HG03280 (cell line): ENCODE data around the gene ECHS1.
"Not testable (repeated sequence)": the region's sequence is repeated elsewhere in the genome, so short reads cannot be mapped to it uniquely, and the experiment has no call there.

Experiments
- ATAC-seq: cut with Tn5 transposase; IDR thresholded peaks from one replicate; pipeline ENCODE4 v1.9.1; 2021; ENCODE audit warnings: mild to moderate bottlenecking, moderate library complexity; ENCODE audit not compliant: unreplicated experiment

ECHS1 gene

DNA sequence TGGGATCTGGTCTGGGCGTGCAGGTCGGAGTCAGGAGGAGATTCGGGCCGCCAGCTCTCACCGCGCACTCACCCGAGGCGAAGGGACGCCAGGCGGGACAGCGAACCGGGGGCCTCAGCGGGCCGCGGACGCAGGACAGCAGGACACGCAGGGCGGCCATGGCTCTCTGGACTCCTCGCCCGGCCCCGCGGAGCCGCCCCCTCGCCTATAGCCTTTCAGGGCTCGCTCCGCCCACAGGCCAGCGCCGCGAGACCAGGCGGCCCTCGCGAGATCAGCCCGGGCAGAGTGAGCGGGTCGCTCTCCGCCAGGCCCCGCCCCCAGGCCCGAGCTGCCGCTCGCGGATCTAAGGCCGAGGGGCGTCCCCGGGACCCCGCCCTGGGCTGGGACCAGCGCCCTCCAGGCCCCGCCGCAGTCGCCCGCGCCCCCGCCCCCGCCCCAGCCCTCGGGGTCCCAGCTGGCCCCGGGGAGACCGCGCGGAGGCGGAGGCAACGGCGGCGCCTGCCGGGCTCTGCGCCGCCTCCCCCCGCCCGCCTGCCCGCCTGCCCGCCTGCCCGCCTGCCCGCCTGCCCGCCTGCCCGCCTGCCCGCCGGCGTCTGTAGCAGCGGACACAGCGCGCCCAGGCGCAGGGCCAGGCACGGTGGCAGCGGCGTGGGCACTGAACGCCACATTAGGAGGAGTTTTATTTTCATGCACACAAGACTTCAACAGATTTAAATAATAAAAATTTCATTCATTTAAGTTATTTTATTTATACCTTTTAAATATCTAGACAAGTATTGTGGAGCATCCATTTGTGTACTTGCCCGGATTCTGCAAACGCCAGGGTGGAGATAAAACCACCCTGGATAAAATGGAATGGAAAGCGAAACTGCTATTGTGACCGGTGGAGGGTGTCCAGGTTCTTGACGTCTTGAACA is at the start of gene ECHS1:
ECHS1 (minus strand) TSS at position 181 of the 917 bp plus-strand sequence; CDS start at position 160, 21 bp downstream.
- peak; percentile 97 for ATAC-seq

DNA sequence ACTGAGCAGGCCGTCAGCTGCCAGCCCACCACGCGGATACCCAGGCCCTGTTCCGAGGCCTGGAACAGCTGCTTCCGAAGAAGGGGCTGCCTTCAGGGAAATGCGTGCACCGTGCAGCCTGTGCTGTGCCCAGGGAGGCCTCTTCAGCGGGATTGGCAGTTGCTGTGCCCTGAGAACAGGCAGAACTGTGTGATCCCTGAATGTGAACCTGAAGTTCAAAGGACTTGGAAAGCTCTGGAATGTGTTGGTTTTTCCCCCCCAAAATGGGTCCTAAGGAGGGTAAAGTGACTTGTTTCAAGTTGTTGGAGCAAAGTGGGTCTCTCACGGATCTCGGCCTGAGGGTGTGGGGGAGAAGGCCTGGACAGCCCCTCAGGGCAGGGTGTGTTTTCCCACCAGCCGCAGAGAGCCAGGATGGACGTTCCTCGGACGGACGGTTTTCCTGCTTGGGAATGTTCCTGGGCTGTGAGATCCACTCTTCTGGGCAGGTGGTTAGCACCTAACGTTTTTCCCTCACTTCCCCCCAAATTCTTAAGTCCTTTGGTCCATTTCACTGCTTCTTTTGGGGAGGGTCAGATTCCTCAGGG is 49.2 kb upstream of the ECHS1 start:
- no peak for ATAC-seq

DNA sequence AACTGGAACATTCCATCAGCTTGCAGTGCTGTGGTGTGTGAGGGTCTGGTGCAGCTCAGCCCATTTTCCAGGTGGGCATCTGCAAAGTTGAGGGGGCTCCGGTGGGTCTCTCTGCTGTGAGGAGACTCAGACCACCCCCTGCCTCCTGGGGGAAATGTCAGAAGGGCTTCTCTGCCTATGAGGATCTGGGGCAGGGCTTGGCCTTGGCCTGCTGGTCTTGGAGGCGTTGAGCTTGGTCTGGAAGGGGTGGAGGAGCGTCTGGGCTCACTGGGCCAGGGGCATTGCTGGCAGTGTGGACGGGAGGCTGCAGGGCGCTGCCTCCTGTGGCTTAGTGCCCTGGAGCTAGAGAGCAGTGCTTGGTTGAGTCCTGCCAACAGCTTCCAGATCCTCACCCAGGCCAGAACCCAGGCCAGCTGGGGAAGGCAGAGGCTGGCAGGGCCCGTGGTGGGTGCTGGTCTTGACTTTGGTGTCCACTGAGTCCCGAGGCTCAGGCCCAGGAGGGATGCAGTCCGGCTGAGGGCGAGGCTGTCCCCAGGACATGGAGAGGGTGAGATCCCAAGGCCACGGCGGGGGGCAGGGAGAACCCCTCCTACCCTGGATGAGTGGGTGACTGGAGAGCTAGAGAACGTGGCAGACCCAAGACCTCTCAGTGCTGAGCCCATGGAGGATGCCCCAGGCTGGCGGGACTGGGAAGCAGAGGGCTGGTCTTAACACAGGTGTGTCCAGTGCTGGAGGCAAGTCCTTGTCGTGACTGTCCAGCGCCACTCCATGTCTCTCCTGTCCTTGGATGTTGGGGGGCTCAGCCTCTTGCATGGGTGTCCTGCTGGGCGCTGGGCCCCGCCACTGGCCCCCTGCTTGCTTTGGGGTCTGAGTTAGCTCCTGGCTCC is 48.4 kb upstream of the ECHS1 start:
- no peak for ATAC-seq

DNA sequence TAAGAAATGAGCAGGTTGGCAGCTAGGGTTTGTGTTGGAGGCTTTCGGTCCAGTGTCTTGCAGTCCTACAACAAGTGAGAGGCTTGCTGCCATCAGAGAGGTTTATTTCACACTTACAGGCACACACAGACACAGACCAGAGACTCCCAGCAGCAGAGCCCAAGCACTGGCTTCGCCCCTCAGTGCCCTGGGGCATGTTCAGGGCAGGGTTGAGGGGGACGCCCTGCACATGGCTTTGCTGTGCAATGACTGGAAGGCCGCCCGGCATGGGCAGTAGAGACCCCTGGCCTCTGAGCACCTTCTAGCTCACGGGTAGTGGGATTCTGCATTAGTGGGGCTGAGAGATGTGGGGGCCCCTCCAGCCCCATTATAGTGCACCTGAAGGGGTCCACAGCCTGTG is 47.4 kb upstream of the ECHS1 start:
- no peak for ATAC-seq

DNA sequence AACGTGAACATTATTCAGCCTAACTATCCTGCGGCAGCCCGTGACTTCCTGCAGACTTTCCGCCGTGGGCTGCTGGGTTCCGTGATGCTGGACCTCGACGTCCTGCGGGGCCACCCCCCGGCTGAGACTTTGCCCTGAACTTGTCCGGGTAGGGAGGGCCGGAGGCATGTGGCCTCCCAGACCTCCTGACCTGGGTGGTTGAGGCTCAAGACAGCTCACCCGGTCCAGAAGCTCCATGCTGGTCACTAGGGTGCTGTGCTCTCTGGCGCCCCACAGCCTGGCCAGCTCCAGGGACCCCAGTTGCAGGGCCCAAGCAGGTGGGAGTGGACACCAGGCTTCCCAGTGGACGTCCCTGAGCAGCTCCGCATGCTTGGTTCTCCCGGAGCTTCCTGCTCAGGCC is 46.9 kb upstream of the ECHS1 start:
- ATAC-seq, result no peak

DNA sequence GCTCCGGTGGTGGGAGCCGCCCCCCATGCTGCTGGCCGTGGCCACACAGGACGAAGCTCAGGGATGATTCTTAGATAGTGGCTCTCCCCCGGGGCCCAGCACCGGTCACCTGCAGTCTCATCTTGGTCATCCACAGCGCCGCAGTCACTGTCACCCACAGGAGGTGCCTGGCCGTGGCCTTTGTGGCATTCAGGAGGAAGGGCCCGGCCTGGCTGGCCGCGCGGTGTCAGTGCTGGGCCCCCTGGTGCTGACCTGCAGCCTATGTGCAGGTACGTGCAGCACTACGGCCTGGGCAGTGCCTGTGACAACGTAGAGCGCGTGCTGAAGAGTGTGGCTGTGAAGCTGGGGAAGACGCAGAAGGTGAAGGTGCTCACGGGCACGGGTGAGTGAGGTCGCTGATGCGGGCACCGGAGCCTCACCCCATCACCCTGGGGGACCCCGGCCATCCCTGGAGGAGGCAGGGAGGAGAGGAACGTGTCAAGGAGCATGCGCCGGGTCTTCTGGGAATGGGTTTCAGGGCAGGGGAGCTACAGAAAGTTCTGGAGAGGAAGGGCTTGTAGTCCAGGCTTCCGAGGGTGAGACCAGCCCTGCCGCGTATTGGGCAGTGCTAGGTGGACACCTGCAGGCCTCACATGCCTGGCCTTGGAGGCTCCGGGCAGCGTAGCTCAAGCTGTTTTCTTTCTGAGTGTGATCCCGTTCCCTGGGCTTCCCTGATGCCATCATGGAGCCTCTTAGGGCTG is 46.2 kb upstream of the ECHS1 start:
- ATAC-seq, result no peak

DNA sequence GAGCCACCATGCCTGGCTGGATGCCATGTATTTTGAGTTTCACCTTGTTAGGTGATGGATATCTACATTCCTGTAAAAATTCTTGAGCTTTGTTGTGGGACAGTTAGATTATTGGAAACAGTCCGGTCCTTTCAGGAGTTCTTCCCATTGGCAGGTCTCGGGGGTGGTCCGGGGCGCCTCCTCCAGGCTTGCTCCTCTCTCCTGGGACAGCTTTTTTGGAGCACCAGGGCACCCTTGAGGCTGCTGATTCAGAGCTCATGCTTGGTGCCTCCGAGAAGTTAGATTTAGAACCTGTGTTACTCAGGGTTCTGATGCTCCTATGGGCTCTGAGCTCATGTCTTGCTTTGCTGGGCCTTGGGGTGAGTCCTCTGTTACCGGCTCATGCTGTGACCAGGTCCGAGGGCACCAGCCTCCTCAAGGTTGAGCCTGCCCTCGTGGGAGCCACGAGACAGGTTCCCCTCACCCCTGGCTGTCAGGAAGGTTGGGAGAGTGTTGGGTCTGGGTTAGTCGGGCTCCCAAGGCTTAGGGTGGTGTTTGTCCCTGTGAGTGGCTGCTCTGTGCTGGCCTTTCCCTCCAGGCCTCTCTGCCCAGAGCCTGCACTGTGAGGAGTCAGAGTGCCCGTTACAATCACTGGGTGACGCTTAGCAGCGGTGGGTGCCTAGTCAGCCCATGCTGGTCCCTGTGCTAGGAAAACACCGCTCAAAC is 45.3 kb upstream of the ECHS1 start:
- ATAC-seq, result no peak

DNA sequence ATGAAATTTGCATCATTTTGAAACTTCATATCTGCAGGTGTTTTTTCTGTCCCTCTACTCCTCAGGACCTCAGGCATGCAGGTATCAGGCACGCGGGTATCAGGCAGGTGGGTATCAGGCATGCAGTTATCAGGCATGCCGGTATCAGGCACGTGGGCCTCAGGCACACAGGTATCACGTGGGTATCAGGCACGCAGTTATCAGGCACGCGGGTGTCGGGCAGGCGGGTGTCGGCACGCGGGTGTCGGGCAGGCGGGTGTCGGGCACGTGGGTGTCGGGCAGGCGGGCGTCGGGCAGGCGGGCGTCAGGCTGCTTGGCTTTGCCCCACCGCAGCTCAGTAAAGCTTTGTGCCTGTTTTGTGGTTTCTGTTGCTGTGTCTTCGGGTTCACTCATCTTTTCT is 42.6 kb upstream of the ECHS1 start:
- ATAC-seq, result no peak

DNA sequence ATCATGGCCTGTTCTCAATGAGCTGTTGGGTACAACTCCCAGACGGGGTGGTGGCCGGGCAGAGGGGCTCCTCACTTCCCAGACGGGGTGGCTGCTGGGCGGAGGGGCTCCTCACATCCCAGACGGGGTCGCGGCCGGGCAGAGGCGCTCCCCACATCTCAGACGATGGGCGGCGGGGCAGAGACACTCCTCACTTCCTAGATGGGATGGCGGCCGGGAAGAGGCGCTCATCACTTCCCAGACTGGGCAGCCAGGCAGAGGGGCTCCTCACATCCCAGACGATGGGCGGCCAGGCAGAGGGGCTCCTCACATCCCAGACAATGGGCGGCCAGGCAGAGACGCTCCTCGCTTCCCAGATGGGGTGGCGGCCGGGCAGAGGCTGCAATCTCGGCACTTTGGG is 41.2 kb upstream of the ECHS1 start:
- not testable (repeated sequence) for ATAC-seq

DNA sequence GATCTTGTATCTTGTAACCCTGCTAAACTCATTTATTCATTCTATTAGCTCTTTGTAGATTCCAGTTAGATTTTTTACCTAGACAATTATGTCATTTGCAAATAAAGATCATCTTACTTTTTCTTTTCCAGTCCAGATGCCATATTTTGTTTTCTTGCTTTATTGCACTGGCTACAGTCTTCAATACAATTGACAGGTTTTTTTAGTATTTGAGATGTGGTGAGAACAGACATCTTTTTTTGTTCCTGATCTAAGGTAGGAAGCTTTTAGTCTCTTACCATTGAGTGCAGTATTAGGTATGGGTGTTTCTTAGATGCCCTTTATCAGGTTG is 39.2 kb upstream of the ECHS1 start:
- ATAC-seq, result no peak

DNA sequence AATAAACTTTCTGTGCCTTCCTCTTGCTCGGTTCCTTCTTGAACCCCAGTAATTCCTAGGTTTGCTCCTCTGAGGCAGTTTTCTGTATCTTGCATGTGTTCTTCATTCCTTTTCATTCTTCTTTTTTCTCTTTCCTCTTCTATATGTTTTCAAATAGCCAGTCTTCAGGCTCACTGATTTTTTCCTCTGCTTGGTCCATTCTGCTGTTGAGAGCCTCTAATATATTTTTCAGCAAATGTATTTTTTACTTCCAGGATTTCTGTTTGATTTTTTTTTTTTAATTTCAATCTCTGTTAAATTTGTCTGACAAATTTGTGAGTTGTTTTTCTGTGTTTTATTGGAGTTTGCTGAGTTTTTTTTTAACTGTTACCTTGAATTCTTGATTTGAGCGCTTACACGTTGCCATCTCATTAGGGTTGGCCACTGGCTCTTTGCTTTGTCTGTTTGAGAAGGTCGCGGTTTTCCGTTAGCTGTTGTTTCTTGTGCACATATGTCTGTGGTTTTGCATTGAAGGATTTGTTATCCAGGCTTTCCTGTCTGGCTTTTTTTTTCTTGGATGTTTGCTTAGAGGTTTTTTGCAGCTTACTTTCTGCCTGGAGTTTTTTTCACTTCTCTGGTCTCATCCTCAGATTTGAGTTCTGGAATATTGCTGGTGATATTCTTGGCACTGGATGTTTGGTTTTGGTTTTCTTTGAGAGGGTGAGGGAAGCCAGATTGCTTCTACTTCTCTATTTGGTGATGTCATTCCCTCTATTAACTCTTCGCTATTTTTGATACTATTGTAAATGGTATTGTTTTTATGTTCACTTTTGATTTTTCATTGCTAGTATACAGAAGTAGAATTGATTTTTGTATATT is 38.6 kb upstream of the ECHS1 start:
- ATAC-seq, result no peak

DNA sequence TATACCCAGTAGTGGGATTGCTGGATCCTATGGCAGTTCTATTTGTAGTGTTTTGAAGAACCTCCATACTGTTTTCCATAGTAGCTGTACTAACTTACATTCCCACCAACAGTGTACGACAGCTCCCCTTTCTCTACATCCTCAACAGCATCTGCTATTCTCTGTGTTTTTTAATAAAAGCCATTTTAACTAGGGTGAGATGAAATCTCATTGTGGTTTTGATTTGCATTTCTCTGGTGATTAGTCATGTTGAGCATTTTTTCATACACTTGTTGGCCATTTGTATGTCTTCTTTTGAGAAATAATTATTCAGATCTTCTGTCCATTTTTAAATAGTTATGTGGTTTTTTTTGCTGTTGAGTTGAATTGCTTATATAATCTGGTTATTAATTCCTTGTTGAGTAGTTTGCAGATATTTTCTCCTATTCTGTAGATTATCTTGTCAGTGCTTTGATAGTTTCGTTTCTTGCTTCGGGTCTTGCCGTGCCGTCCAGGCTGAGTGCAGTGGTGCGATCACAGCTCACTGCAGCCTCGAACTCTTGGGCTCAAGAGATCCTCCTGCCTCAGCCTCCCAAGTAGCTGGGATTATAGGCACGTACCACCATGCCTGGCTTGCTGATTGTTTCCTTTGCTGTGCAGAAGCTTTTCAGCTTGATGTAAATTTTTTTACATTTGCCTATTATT is 32.8 kb upstream of the ECHS1 start:
- ATAC-seq, result peak; percentile 53

DNA sequence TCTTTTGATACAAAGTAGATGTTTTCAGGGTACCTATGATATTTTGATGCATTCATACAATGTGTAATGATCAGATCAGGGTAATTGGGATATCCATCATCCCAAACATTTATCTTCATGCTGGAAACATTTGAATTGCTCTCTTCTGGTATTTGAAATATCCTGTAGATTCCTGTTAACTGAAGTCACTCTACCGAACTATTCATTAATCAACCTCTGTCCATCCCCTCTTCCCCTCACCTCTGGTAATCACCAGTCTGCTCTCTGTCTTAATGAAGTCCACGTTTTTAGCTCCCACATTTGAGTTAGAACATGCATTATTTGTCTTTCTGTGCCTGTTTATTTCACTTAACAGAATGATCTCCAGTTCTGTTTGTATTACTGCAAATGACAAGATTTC is 32.1 kb upstream of the ECHS1 start:
- ATAC-seq, result no peak

DNA sequence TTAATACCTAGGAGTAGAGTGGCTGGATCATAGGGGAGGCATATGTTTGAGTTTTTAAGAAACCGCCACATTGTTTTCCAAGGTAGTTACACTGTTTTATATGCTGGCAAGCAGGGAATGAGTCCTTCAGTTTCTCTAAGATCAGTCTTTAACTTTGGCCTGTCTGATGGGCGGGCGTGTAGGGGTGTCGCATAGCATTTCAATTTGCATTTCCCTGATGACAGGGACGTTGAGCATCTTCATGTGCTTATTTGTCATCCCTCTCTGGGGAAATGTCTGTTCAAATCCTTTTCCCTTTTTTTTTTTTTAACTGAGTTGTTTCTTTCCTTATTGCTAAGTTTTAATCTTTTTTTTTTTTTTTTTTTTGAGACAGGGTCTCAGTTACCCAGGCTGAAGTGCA is 30.6 kb upstream of the ECHS1 start:
- no peak for ATAC-seq

DNA sequence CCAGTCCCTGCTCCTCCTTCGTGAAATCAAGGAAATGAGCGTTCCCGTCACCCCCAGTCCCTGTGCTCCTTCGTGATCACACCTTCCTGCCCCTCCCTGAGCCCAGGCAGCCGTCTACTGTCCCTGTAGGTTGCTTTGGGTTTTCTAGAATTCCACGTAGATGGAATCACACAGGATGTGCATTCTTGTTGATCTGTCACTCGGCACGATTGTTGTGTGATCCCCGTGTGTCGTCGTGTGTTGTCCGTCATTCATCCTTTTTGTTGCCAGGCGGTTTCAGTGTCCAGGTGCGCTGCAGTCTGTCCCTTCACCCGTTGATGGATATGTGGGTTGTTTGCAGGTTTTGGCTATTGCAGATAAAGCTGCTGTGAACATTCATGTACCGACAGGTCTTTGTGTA is 30.2 kb upstream of the ECHS1 start:
- ATAC-seq, result no peak

DNA sequence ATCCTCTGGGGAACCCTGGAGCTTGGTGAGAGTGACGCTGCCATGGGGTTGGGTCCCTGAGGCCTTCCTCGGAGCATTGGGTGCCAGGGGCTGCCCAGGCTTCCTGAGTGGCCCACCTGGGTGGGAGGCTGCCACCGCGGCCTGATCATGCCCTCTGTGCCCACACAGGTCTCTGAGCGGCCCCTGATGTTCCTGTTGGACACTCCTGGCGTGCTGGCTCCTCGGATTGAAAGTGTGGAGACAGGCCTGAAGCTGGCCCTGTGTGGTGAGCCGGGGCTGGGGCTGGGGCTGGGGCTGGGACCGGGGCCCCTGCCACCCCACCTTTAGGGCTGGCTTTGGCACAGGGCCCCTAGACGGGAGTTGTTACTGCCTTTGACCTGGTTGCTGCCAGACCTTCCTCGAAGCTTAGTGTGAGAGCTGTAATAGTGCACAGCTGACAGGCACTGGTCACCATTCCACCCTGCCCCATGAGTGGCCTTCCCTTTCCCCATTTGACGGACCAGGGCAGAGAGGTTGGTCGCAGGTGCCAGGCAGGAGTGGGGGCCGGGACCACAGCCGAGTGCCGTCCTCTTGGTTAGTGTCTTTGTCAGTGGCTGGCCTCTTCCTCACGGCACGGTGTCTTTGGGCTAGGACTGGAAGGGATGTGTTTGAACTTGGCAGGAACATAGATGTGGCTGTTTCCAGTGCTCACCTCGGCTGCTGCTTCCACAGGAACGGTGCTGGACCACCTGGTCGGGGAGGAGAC is 29.0 kb upstream of the ECHS1 start:
- no peak for ATAC-seq

DNA sequence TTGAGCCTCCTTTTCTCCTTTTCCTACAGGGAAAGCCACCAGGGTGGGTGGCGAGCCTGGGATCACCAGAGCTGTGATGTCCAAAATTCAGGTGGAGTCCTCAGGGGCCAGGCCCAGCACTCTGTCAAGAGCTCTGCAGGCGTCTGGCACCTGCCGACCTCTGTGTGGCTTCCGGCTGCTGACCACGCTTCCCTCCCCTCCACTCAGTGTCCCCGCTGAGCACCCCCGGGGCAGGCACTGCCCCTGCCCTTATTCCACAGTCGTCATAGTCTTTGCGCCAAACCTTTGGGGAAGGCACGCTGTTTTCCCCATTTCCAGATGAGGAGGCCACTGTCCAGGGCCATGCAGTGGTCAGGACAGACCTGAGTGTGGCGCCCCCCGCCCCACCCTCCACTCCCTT is 28.3 kb upstream of the ECHS1 start:
- peak; percentile 4 for ATAC-seq
